OCI-LY1 (cell line): ENCODE measurements around the gene PSEN1.
"Not testable (repeated sequence)": the region's sequence is repeated elsewhere in the genome, so short reads cannot be mapped to it uniquely, and the experiment has no call there.

Experiments used
- H2AFZ ChIP-seq: fragments of 200-600 bp; sonication (generic), shearing (Covaris generic); 2 replicates; pipeline ENCODE4 v1.6.0; 2014; ENCODE audit warnings: antibody characterized with exemption, mild to moderate bottlenecking, low read length
- H3F3A ChIP-seq: fragments of 200-600 bp; sonication (generic), shearing (Covaris generic); 2 replicates; pipeline ENCODE4 v1.6.0; 2014; ENCODE audit warnings: mild to moderate bottlenecking, antibody characterized with exemption, low read length, moderate library complexity; ENCODE audit not compliant: insufficient read depth
- H3K27ac ChIP-seq: fragments of 200-600 bp; sonication (generic); 2 replicates; pipeline ENCODE4 v1.5.1; 2014; ENCODE audit warnings: low read length, mixed run types, mild to moderate bottlenecking, low read depth; ENCODE audit not compliant: poor library complexity, severe bottlenecking
- H3K27me3 ChIP-seq: fragments of 200-600 bp; sonication (generic); 2 replicates; pipeline ENCODE4 v1.6.0; 2014; ENCODE audit warnings: antibody characterized with exemption, mild to moderate bottlenecking, low read length, moderate library complexity; ENCODE audit not compliant: insufficient read depth
- H3K36me3 ChIP-seq: fragments of 200-600 bp; sonication (generic); 2 replicates; pipeline ENCODE4 v1.6.1; 2014; ENCODE audit warnings: mild to moderate bottlenecking, antibody characterized with exemption, low read length, moderate library complexity, mixed read lengths; ENCODE audit not compliant: insufficient read depth
- H3K4me1 ChIP-seq: fragments of 200-600 bp; sonication (generic); 2 replicates; pipeline ENCODE4 v1.5.1; 2014; ENCODE audit warnings: mild to moderate bottlenecking, low read length, moderate library complexity; ENCODE audit not compliant: insufficient read depth, severe bottlenecking
- H3K4me2 ChIP-seq: fragments of 200-600 bp; sonication (generic), shearing (Covaris generic); 2 replicates; pipeline ENCODE4 v1.6.1; 2014; ENCODE audit warnings: low read length
- H3K4me3 ChIP-seq: fragments of 200-600 bp; sonication (generic); 2 replicates; pipeline ENCODE4 v1.5.1; 2014; ENCODE audit warnings: low read length, low read depth, mild to moderate bottlenecking, mixed read lengths; ENCODE audit not compliant: poor library complexity, severe bottlenecking
- H3K79me2 ChIP-seq: fragments of 200-600 bp; shearing (Covaris generic); 2 replicates; pipeline ENCODE4 v1.6.1; 2016; ENCODE audit warnings: mixed run types, low read length, mixed read lengths; ENCODE audit not compliant: insufficient read depth
- H3K9ac ChIP-seq: fragments of 200-600 bp; sonication (generic), shearing (Covaris generic); 2 replicates; pipeline ENCODE4 v1.6.1; 2014; ENCODE audit warnings: mild to moderate bottlenecking, low read length, mixed read lengths
- H3K9me2 ChIP-seq: fragments of 200-600 bp; sonication (generic), shearing (Covaris generic); 2 replicates; pipeline ENCODE4 v1.6.1; 2014; ENCODE audit warnings: low read depth, mild to moderate bottlenecking, low read length, mixed read lengths
- H3K9me3 ChIP-seq: fragments of 200-600 bp; shearing (Covaris generic); 2 replicates; pipeline ENCODE4 v1.6.1; 2014; ENCODE audit warnings: low read length, mixed read lengths
- H4K20me1 ChIP-seq: fragments of 200-600 bp; sonication (generic), shearing (Covaris generic); 2 replicates; pipeline ENCODE4 v1.6.0; 2016; ENCODE audit warnings: mild to moderate bottlenecking, low read length; ENCODE audit not compliant: insufficient read depth
- EZH2 ChIP-seq: fragments of 200-600 bp; sonication (generic), shearing (Covaris generic); IDR thresholded peaks from 2 replicates; pipeline ENCODE4 v1.8.0; 2017; ENCODE audit warnings: borderline replicate concordance, mixed run types, mild to moderate bottlenecking, antibody characterized with exemption, low read length, moderate library complexity, mixed read lengths
- TF ChIP-seq, protein P1 (sequence below): fragments of 200-600 bp; sonication (generic), shearing (Covaris generic); IDR thresholded peaks from 2 replicates; pipeline ENCODE4 v1.5.1; 2017; ENCODE audit warnings: mild to moderate bottlenecking, antibody characterized with exemption, low read length, moderate library complexity, mixed read lengths

PSEN1 gene

DNA sequence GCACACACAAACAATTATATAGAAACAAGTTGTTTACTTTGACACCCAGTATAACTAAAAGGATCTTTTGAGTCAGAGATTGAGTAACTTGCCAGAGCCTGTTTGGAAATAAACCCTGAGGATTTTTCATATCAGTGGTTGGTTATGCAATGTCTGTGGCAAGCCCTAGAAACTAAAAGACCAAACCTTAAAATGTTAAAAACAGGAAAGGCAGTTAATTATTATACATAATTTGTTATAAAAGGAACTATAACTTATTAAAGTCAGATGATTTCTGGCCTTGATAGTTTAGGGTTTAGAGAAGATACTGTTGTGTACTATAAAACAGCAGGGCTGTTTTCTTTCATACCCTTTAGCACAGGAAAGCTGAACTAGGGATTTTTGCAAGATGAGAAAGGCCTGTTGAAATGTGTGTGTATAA lies 44.1 kb downstream of the PSEN1 start:
- no peaks in the 10 kb centered on the region for H3K79me2 ChIP-seq
- H3K4me2 ChIP-seq, result no peak overlapping the region
- peaks cover 35% of the 10 kb centered on the region; the same call in 1 of the 2 replicates for H3K36me3 ChIP-seq
- H3F3A ChIP-seq, result no peaks in the 10 kb centered on the region
- no peak overlapping the region for H3K4me3 ChIP-seq
- TF ChIP-seq, protein P1, sequence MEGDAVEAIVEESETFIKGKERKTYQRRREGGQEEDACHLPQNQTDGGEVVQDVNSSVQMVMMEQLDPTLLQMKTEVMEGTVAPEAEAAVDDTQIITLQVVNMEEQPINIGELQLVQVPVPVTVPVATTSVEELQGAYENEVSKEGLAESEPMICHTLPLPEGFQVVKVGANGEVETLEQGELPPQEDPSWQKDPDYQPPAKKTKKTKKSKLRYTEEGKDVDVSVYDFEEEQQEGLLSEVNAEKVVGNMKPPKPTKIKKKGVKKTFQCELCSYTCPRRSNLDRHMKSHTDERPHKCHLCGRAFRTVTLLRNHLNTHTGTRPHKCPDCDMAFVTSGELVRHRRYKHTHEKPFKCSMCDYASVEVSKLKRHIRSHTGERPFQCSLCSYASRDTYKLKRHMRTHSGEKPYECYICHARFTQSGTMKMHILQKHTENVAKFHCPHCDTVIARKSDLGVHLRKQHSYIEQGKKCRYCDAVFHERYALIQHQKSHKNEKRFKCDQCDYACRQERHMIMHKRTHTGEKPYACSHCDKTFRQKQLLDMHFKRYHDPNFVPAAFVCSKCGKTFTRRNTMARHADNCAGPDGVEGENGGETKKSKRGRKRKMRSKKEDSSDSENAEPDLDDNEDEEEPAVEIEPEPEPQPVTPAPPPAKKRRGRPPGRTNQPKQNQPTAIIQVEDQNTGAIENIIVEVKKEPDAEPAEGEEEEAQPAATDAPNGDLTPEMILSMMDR, result no peak
- TF ChIP-seq EZH2, result no peak
- no peak overlapping the region for H3K27ac ChIP-seq
- H3K9me3 ChIP-seq, result no peaks in the 10 kb centered on the region
- H2AFZ ChIP-seq, result no peak overlapping the region
- no peaks in the 10 kb centered on the region for H3K4me1 ChIP-seq
- no peaks in the 10 kb centered on the region for H3K9me2 ChIP-seq
- H4K20me1 ChIP-seq, result no peaks in the 10 kb centered on the region
- H3K27me3 ChIP-seq, result no peaks in the 10 kb centered on the region
- H3K9ac ChIP-seq, result no peak overlapping the region

DNA sequence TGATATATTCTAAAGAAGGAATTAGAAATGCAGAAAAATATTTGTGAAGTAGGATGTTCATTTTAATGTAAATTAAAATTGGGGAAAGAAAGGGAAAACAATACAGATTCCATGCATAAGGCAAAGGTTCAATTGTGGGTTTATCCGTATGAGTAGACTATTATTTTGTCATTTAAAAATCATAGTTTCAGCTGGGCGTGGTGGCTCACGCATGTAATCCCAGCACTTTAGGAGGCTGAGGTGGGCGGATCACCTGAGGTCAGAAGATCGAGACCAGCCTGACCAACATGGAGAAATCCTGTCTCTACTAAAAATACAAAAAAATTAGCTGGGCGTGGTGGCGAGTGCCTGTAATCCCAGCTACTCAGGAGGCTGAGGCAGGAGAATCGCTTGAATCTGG lies 44.7 kb downstream of the PSEN1 start:
- not testable (repeated sequence) for H3K4me3 ChIP-seq, H4K20me1 ChIP-seq, H3K9ac ChIP-seq, H3K27me3 ChIP-seq, H3K9me3 ChIP-seq, H3K79me2 ChIP-seq, H3F3A ChIP-seq, H3K4me2 ChIP-seq, H3K4me1 ChIP-seq, H3K27ac ChIP-seq, H3K9me2 ChIP-seq, H2AFZ ChIP-seq
- peaks cover 30% of the 10 kb centered on the region; the same call in 1 of the 2 replicates for H3K36me3 ChIP-seq

DNA sequence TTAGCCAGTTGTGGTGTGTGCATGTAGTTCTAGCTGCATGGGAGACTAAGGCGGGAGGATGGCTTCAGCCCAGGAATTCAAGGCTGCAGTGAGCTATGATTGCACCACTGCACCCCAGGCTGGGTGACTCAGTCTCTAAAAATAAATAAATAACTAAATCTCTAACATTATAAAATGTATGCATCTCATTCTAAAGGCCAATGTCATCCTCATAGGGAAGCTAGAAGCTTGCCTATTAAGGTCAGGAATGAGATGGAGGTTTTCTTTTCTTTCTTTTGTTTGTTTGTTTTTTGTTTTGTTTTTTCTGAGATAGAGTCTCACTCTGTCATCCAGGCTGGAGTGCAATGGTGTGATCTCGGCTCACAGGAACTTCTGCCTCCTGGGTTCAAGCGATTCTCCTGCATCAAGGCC lies 52.2 kb downstream of the PSEN1 start:
- TF ChIP-seq EZH2, result no peak
- TF ChIP-seq, protein P1, result no peak
- no peak overlapping the region for H3K4me3 ChIP-seq
- no peaks in the 10 kb centered on the region for H3K9me2 ChIP-seq
- no peaks in the 10 kb centered on the region for H4K20me1 ChIP-seq
- no peaks in the 10 kb centered on the region for H3K4me1 ChIP-seq
- H3F3A ChIP-seq, result peaks cover 3% of the 10 kb centered on the region; the same call in 1 of the 2 replicates
- H3K36me3 ChIP-seq, result peaks cover 39% of the 10 kb centered on the region
- no peak overlapping the region for H3K27ac ChIP-seq
- no peaks in the 10 kb centered on the region for H3K27me3 ChIP-seq
- no peak overlapping the region for H2AFZ ChIP-seq
- H3K9me3 ChIP-seq, result no peaks in the 10 kb centered on the region
- no peak overlapping the region for H3K9ac ChIP-seq
- H3K79me2 ChIP-seq, result no peaks in the 10 kb centered on the region
- H3K4me2 ChIP-seq, result no peak overlapping the region

DNA sequence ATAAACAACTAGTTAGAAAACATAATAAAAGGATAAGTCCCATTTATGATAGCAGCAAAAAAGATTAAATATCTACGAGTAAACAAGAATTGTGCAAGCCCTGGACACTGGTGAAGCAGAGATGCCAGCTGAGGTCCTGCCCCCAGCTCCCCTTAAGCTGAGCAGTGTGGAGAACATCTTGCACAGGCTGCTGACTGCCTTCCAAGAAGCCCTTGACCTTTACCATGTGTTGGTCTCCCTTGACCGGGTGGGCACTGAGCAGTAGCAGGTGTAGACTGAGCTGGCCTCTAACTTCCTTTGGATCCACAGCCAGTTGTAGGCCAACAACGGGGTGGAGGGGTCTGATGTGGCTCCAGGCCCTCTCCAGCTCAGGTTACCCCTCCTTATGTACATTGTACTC lies 53.3 kb downstream of the PSEN1 start:
- Histone ChIP-seq H3K9ac (no peak overlapping the region), H3K79me2 (no peaks in the 10 kb centered on the region), H3K9me3 (no peaks in the 10 kb centered on the region), H3K4me3 (no peak overlapping the region), H3K4me2 (no peak overlapping the region), H3K4me1 (no peaks in the 10 kb centered on the region), H3K27ac (no peak overlapping the region), H4K20me1 (no peaks in the 10 kb centered on the region), H3K36me3 (peaks cover 48% of the 10 kb centered on the region), H2AFZ (no peak overlapping the region), H3K27me3 (no peaks in the 10 kb centered on the region), H3K9me2 (no peaks in the 10 kb centered on the region), H3F3A (peaks cover 3% of the 10 kb centered on the region; the same call in 1 of the 2 replicates)
- TF ChIP-seq, protein P1, result no peak
- TF ChIP-seq EZH2, result no peak
